SK-MEL-5 (cell line): Measurements from ENCODE around the gene TMED3. TPM values are rescaled to one million over a fixed set of nuclear protein-coding genes. Genes with fewer than 3 reads are reported as not detected.

ENCODE experiments used
- DNase-seq: peaks from one replicate; pipeline ENCODE4 v3.0.0-alpha.2; 2016; ENCODE audit warnings: low read depth, low spot score
- in situ Hi-C: cut with HindIII; loops from 2 replicates; pipeline ENCODE4 v1.10.0; 2016; ENCODE audit warnings: low sequenced_read_pairs, high pct_unique_total_duplicates, low pct_unique_long_range_greater_than_20kb
- total RNA-seq: library from RNA; depleted of rRNA; stranded (reverse); fragments of >200 nt; shearing (Covaris generic); gene quantifications from 2 replicates; pipeline ENCODE4 v1.2.3, GENCODE V29; 2014; rRNA removed

TMED3 gene
- total RNA-seq, 1 experiment from 2014 or later = 385 TPM

DNA sequence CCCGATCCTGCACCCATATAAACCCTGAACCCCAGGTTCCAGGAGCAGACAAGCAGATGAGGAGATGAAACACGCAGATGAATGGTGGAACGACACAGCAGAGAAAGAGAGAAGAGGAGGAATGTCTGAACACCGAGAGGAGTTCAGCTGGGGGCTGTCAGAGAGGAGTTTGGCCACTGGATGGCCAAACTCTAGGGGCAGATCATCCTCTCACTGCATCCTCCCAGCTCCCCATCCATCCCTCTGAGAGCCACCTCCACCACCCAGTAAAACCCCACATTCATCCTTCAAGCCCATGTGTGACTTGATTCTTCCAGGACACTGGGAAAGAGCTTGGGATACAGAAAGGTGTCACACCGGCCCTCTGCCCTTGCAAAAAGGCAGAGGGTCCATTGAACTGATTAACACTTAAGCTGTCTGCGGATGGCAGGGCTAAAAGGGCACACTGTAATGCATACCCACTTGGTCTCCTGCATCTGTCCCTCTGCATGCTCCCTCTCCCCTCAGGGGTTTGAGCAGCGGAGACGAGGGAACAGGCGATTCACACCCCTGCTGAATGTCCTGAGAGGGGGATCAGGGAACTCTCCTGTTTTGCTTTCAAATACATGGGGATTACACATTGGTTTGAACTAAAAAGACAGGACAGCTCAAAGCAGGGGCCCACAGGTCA is 53.8 kb downstream of the TMED3 start:
- DNase-seq = no peak
- in situ Hi-C loops = no loop called here

- no peak for DNase-seq
- in situ Hi-C loops = no loop called here
Measured at GRCh38 chr15:79365765-79366164, 54.9 kb downstream of the TMED3 start.

- in situ Hi-C loops = no loop called here
Measured at GRCh38 chr15:79366691-79367090, 55.8 kb downstream of the TMED3 start.

GRCh38 chr15:79370716-79371115 is 59.8 kb downstream of the TMED3 start:
- in situ Hi-C loops = no loop called here
- peak; percentile 46 for DNase-seq

More at GRCh38 chr15:79366691-79367090, 55.8 kb downstream of the TMED3 start:
- DNase-seq = no peak

DNA sequence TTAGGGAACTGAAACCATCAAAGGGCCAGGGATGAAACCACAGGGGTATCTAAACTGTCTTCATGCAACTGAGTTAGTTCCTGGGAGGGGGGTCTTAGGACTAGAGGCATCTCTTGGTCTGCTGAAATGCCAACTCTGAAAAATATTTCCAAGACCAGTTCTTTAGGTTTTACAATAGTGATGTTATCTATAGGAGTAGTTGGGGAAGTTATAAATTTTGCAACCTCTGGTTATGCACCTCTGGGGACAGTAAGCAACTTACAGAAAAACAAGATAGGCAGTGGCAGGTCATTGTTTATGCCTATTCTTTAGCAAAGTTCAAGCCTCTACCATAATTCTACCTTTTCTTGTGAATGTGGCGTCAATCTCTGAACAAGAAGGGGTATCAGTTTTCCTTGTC is 60.7 kb downstream of the TMED3 start:
- no peak for DNase-seq
- in situ Hi-C loops = no loop called here

- DNase-seq = peak; percentile 98
- in situ Hi-C loops = no loop called here
Measured at GRCh38 chr15:79372428-79372827, 61.5 kb downstream of the TMED3 start.

Other genes with a start within 250 kb of the TMED3 start
- 0.37 and 0.45 TPM in 2 replicates for gene RASGRF1, start 220.3 kb upstream of the TMED3 start, total RNA-seq
- not detected in 2 replicates for gene ANKRD34C, start 28.4 kb upstream of the TMED3 start, total RNA-seq
- gene MINAR1, start 121.2 kb downstream of the TMED3 start, total RNA-seq = 2.4 and 2.5 TPM in 2 replicates